Measurements from ENCODE around the gene ISLR2.

DNA sequence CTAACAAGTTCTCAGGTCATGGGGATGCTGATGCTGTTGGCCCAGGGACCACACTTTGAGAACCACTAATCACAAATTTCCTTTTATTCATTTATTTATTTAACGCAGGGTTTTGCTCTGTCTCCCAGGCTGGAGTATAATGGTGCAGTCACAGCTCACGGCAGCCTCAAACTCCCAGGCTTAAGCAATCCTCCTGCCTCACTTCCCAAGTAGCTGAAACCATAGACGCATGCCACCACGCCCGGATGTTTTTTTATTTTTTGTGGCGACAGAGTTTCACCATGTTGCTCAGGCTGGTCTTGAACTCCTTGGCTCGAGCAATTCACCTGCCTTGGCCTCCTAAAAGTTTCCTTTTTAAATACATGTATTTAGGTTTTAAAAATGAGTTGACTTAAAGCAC, 20.7 kb upstream of the ISLR2 start:
- TF ChIP-seq, protein P1, sequence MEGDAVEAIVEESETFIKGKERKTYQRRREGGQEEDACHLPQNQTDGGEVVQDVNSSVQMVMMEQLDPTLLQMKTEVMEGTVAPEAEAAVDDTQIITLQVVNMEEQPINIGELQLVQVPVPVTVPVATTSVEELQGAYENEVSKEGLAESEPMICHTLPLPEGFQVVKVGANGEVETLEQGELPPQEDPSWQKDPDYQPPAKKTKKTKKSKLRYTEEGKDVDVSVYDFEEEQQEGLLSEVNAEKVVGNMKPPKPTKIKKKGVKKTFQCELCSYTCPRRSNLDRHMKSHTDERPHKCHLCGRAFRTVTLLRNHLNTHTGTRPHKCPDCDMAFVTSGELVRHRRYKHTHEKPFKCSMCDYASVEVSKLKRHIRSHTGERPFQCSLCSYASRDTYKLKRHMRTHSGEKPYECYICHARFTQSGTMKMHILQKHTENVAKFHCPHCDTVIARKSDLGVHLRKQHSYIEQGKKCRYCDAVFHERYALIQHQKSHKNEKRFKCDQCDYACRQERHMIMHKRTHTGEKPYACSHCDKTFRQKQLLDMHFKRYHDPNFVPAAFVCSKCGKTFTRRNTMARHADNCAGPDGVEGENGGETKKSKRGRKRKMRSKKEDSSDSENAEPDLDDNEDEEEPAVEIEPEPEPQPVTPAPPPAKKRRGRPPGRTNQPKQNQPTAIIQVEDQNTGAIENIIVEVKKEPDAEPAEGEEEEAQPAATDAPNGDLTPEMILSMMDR (IDR thresholded peaks at IDR 0.05; ENCODE audit: extremely low read depth in 1 of 2, insufficient read depth in 1 of 2, low read depth in 1 of 2, low read length in 2 of 2): no peak
- TF ChIP-seq POLR2A (IDR thresholded peaks at IDR 0.05; ENCODE audit: low read depth, low read length): no peak
- no peak for TF ChIP-seq MYC (IDR thresholded peaks at IDR 0.05; ENCODE audit: low read depth, low read length)
- TF ChIP-seq EZH2 (IDR thresholded peaks at IDR 0.05; ENCODE audit: borderline replicate concordance, low read depth, low read length, severe bottlenecking): no peak
- no peak for TF ChIP-seq POLR2AphosphoS5 (IDR thresholded peaks at IDR 0.05; ENCODE audit: insufficient read depth, low read depth, low read length)
- no peak for TF ChIP-seq GATA2 (IDR thresholded peaks at IDR 0.05; ENCODE audit: insufficient read depth, insufficient read length, low read depth, low read length)
- TF ChIP-seq, protein P2, sequence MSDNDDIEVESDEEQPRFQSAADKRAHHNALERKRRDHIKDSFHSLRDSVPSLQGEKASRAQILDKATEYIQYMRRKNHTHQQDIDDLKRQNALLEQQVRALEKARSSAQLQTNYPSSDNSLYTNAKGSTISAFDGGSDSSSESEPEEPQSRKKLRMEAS (IDR thresholded peaks at IDR 0.05; ENCODE audit: insufficient read depth, insufficient read length): no peak
